Measurements from ENCODE around the gene LTF.
A peak's percentile ranks its signal among the peaks of the same experiment; 100 is the strongest.

LTF gene

DNA sequence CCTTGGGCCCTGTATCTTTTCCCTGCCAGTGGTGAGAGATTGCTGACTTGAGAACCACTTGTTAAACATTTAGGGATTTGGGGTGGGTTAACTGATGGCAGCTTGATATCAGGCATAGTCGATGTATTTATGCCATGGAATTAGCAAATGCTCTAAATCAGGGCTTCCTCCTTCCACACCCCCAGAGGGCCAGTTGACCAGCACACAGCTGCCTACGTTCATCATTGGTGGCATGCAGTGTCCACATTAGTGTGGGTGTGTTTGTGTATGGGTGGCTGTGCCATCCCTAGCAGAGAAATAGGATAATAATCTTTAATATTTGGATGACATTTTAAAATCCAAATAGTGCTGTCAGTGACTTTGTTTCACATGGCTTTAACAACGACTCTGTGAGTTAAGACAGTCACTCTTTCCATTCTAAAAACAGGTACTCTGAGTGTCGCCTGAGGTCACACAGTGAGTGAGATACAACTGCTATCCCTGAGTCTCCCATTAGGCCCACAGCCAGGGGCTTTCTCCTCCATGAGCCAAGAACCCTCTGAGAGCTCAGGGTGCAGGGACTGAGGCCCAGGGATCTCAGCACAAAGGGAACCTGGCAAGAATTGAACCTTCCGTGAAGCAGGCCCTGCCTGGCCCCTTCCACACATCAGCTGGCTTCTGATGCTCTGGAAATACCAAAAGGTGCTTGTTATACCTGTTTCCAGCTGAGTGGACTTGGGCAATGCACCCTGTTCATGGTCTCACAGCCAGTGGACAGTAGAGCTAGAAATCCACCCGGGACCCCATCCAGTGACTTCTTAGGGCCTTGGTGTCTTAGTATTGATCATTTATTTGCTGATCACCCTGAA, 4.3 kb upstream of the LTF start:
- DNase-seq (ENCODE audit: low read depth): no peak

DNA sequence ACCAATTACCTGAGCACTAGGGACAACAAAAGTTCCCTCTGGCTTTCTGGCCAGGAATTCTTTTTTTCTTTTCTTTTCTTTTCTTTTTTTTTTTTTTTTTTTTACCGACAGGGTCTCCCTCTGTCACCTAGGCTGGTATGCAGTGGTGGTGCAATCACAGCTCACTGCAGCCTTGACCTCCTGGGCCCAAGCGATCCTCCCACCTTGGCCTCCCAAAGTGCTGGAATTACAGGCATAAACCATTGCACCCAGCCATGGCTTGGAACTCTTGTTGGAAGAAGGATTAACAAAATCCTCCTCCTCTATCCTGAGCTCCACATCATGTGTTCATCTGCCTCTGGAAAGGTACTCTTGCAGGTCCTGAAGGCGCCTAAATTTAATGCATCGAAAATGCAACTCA, 2.9 kb upstream of the LTF start:
- no peak for DNase-seq (ENCODE audit: low read depth)

DNA sequence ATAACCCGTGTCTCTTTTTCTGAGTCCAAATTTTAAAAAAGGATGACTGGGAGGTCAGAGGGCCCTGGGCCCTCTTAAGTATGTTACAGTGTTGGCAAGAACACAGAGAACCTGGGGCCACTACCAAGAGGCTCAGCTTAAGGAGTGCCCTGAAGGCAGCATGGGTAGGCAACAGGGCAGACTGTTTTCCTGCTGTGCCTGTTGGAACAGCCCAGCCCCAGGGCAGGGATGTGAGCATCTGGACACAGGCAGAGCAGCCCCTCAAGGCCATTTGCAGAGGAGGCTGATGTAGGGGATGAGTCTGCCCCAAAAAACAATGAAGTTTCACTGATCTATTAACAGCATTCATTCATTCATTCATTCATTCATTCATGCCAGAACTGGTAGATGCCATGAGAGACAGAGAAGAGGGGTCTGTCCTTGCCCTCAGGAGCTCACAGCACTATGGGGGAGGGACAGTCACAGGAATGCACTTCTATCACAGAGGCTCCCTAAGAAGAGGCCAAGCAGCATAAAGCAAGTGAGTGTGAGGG, 2.2 kb upstream of the LTF start:
- no peak for DNase-seq (ENCODE audit: low read depth)

DNA sequence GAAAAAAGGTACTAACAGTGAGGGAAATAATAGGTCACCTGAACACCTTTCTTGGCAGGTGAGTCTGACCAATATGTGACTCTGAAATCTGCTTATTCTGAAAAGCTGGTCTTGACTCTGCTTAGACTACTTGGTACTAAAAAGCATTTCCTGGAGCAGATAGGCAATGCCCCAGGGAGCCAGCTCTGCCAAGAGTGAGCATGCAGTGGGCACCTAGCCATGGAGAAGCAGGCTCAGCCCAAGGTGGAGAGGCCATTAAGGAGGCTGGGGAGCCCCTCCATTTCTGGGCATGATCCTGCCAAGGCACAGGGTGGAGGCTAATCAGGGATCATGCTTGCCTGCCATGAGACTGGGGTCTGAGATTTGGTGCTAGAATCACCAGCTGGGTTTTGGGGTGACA, 1.6 kb upstream of the LTF start:
- no peak for DNase-seq (ENCODE audit: low read depth)

DNA sequence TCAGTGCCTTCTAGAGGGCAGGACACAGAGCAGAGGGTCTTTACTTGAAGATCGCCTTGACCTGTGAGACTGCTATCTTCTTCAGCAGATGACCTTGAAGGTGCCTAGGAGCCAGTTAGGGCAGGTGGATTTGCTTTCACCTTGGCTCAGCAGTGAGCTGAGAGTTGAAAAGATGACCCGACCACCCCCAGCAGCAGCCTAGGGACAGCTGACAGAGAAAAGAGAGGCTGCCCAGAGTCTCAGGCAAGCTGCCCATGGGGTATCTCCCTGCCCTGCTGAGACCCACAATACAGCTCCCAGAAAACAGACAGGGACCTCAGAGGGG, 453 bp upstream of the LTF start:
- no peak for DNase-seq (ENCODE audit: low read depth)

DNA sequence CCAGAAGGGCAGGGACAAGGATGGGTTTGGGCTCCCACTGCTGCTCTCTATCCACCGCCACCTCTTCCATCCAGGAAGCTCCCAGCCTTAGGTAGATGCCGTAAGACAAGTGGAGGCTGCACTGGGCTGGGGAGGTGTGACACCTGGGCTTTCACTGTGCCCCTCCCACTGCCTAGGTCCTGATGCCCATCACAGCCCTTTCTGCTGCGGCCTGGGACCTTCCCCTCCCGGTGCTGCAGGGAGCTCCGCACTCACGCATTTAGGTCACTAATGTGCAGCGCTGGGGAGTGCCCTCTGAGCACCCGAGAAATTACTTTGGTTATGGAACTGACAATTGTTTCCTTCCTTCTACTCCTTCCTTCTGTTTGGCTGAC, 850 bp downstream of the LTF start:
- DNase-seq (ENCODE audit: low read depth): no peak

DNA sequence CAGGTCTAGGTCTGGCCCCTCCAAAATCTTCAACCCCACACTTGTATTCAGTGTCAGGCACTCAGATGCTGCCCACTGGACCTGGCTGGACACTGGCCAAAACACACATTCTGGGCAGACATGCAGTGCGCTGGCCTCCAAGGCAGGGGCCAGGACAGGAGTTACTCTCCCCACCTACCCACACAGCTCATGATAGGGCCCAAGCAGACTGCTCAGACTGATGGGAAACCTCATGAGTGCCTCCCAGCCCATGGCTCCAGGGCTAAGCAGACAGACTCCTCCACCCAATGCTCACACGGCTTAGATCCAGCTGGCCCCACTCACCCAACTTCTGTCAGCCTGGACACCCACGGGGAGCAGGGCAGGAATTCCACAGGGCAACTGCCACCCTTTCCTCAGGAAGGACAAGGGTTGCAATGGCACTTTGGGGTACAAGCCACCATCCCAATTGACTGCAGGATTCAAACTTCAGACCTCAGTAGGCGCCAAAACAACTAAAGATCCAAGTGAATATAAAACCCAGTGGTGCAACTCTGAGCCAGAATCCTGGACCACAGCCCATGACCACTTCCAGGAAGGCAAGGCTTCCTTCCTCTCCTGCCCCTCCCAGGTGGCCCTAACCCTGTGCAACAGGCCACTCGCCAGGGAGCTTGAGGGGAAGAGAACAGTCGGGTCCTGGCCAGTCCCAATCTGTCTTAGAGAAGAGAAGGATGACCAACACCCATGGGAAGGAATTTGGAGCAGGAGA, 1.4 kb downstream of the LTF start:
- DNase-seq (ENCODE audit: low read depth): no peak

DNA sequence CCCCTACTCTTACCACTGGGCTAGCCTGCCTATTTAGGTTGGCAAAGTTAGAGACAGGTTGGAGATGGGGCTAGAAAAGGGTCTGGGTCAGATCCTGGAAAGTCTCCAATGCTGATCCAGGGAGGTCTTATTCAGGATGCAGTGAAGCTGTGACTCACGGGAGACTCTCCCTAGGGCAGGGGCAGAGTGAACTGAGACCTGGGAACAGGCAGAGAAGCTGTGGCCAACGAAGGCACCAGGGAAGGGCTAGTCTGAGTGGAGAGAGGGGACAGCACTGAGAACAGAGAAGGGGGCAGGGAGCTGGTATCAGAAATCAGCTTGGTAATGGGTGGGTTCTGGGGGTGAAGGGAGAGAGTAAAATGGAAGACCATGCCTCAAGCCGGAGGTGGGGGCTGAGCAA, 2.2 kb downstream of the LTF start:
- no peak for DNase-seq (ENCODE audit: low read depth)

DNA sequence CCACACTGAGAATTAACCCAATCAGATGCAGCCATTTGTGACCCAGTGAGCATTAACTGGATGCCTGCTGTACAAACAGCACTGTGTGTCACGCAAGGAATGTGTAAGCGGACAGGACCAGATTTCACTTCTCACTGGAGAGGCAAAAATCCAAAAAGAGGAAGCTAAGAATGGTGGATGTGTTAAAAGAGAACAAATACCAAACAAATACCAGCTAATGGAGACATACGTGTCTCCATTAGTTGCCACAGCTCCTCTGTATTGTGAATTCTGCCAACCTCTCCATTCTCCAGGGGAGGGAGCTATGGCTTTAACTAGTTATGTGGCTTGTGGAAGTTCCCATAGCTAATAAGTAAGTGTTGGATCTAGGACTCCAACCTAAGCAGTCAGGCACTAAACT, 2.6 kb downstream of the LTF start:
- no peak for DNase-seq (ENCODE audit: low read depth)

DNA sequence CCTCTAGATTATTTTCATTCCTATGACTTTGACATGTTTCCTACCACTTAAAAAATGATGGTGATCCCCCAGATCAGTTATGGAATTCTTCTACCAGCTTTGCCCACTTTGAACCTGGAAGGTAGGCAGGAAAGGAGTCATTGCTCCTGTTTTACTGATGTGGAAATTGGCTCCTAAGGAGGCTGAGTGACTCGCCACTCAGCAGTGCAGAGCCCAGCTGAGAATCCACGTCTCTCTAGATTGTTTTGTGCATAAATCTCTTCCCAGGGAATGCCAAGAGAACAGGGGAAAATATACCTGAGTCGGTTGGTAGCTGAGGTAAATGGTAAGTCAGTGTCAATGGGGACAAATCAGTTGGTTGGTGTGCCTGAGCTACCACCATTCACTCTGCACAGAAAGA, 4.7 kb downstream of the LTF start:
- no peak for DNase-seq (ENCODE audit: low read depth)

DNA sequence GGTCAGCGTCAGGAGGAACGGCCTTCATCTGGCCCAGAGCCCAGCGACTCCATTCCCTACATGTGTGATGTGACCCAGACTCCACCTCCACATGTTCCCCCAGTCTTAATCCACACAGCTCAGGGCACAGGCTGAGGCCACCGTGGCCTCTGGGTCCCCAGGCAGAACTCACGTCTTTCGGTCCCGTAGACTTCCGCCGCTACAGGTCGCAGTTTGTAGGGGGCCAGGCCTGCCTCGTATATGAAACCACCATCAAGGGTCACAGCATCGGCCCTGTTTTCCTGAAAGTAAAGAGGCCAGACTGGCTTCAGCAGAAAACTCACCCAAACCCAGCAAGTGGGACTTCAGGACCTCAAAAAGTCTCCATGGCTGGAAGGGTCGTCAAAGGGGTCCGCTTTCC, 8.6 kb downstream of the LTF start:
- DNase-seq (ENCODE audit: low read depth): no peak

DNA sequence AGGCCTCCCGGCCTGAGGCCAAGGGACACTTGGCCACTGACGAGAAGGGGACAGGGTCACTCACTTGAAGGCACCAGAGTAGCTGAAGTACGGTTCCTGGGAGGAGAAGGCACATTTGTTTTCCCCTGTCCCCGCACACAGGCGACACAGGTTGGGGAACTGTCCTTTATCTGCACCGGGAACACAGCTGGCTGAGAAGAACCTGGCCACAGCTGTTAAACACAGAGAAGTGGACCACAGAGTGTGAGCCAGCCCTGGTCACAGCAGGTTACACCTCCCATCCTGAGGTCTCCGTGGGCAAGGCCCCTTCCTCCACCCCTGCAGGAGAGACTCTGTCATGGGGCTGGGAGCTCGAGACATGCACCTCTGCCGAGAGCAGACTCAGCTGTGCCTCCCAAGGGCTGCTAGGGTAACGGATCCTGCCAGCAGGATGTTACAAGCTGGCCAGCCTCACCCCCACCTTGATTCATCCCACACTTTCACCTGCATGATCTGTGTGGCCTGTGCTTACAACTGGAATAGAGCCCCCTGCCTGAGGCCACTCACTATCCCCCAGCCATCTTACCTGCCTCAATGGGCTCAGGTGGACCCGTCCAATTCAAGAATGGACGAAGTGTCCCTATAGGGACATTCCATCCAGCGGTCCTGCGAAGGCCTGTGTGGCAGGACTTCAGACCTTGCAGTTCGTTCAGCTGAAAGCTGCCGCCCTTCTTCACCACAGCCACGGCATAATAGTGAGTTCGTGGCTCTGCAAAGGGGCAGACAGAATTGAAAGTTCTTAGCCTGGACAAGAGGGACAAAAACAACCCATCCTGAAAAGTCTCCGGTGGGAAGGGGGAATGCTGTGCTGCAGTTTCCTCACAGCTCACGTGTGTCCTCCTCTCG, 9.2 kb downstream of the LTF start:
- DNase-seq (ENCODE audit: low read depth): no peak

DNA sequence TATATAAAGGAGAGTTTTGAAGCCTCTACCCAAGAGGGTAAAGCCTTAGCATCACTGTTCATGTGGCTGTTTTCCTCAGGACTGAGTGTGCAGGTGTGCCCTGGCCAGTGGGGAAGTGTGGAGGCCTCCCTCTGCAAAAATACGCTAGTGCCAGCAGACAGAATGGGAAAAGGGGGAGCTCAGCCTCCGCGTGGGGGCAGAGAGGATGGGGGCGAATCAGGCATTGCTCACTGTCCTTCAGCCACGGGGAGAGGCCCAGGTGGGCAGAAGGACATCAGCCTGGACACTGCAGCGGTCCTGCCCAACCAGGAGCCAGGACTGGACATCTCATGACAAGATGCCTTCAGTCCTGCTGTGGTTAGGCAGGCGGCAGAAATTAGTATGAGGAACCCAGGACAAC, 10.1 kb downstream of the LTF start:
- no peak for DNase-seq (ENCODE audit: low read depth)

DNA sequence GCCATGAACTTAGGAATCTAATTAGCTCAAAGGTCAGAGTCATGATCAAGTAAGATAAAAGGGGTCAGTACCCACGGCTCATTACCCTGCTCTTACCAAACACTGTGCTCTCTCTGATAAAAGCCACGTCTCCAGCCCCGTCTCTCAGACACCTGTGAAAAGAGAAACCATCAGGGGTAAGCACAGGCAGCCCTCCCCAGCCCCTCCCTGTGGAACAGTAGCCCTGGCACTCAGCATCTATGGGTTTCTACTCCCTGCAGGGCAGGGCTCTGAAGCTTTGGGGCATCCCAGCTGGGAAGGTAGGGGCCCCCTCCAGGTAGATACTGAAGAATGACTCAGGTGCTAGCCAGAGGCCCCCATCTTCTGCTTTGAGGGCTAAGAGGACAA, 10.5 kb downstream of the LTF start:
- no peak for DNase-seq (ENCODE audit: low read depth)

DNA sequence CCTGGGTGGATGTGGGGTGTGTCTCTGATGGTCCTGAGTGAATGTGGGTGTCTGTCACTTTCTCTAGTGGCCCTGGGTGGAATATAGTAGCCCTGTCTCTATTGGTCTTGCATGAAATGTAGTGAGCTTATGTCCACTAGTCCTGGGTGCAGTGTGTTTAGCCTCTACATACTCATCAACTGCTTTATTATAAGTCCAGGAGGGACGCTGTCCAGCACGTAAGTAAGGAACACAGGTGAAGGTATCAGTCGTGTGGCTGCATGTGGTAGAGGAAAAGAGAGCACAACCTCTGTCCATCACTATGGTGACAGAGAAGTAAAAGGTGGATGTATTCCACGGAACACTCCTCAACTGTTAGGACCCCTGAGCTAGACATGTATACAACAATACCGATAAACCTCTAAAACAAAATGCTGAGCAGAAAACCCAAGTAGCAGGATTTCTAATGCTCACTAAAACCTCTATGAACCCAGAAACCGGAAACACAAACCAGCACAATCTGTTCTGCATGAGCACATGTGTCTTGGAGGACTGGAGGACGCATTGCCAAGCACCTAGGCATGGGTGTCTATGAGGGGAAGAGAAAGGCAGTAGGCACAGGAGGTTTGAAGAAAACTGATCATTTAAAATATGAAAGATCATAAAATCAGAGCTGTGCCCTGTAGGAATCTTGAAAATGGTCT, 11.0 kb downstream of the LTF start:
- no peak for DNase-seq (ENCODE audit: low read depth)

DNA sequence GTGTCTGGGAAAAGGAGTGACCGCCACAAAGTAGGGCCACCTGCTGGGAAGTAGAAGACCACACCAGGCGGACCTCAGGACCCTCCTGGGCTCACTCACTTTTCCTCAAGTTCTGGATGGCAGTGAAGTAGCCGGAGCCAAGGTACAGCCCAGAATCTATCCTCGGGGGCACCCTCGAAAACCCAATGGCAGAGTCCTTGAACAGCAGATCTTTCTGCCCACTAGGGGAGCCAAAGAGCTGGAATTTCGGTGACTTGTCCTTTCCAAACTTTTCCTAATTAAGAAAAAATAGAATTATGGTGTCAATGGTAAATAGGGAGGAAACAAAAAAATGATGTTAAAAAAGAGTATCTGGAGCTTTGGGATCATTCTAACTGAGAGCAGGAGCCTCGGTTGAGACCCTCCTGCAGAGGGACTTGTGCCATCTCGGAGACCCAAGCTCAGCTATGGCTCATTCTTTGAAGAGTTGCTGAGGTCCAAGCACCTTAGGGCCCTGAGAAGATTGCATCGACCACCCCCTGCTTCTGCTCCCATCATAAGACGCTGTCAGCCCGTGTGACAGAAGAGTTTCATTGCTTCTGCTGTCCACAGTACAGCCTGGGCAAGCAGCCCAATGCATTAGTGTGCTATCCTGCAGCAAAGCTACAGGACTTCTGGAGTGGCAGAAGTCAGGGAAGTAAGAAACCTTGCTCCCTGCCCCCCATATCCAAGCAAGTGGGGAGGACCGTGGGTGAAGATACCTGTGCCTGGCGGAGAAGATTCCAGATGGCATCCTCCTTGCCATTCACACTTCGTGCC, 14.8 kb downstream of the LTF start:
- DNase-seq (ENCODE audit: low read depth): no peak

DNA sequence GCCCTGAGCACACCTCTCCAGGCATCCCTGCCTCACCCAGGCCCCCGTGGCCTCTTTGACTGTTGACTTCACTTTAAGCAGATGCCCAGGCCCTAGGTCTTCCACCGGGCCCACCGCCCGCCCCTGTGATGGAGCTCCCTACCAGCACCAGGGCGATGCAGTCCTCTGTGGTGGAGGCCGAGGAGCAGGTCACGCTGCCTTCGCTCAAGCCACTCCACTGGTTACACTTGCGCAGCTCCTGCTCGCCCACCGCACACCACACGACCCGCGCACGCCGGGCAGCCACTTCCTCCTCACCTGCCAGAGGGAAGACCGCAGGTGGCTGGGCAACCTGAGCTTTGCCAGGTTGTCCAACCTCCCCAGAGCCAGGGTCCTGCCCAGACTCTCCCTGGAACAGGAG, 16.0 kb downstream of the LTF start:
- DNase-seq (ENCODE audit: low read depth): no peak

DNA sequence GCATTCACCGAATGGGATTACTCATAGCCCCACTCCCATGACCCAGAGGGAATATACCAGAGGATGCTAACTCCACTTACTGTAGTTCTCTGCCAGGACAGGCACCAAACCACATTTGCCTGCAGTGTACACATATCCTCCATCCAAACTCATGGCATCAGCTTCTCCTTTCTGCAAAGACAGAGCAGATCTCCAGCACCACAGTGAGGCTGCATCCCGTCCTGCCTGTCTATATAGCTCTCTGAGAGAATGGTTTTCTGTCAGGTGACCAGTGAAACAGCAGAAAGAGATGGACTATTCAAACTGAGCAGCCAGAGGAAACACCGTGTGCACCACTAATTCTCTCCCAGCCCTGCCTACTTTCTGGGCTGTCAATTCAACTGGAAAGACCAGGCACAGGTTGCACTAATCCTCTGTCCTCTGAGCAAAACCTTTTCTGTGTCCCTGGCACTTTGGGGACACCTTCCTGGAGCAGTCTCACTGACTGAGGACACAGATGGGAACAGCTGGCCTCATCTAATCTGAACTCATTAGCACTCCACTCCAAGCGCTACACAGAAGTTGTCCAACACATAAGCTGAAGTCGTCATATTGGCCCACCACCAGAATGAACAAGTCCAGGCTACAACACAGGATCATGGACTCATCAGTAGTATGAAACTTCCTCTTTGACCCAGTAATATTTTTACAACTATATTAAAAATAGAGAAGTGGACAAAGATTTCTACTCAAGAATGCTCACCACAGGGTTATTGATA, 17.3 kb downstream of the LTF start:
- no peak for DNase-seq (ENCODE audit: low read depth)

DNA sequence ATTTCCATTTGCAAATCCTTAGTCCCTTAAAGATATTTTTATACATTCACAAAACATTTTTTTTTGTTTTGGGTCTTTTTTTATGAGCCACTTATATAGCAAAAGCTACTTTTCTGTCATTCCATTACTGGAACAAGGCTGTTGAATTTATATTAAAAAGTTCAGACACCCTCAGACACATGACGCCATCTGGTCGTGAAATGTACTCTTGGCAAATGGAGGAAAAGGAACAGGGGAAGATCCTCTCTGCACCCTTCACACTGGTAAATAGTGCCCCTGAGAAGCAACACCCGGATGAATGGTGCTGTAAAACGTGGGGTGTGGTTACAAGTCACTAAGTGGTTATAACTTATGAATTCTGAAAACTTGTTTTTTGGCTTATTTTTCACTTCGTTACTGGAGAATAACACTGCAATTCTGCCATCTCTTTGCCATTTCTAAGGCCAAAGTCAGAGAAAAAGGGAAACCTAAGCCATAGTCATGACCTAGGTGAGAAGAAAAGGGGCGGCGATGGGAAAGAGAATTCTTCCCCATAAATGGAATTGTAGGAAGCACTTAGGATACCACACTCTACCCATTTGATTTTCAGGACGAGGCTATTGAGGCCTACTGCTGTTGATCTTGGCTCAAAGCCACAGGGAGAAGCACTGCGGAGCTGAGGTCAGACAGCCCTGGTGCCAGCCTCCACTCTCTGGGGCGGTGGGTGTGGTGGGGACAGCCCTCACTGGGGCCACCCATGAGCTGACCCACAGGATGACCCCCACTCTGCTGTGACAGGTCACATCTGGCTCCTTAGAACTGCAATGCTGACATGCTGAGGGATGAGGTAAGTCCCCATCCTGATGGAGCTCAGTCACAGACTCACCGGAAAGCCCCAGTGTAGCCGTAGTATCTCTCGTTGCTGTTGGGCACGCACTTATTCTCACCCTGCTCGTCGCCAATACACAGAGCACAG, 21.9 kb downstream of the LTF start:
- DNase-seq (ENCODE audit: low read depth): peak; percentile 32
